Astrocyte (in vitro differentiated cells and primary cell): ENCODE data around the gene SDR42E1. TPM values are rescaled to one million over a fixed set of nuclear protein-coding genes. Genes with fewer than 3 reads are reported as not detected.

Source experiments
- DNase-seq: peaks from one replicate; pipeline ENCODE4 v3.0.0-alpha.2; 2010; ENCODE audit warnings: low read depth
- FAIRE-seq: peaks from 2 replicates; lab custom pipeline; 2011; peaks lifted over from hg19 to GRCh38; lab: Jason Lieb, UNC
- H2AFZ ChIP-seq: 2 replicates; pipeline ENCODE4 v1.6.0; 2012; ENCODE audit warnings: low read depth, low read length, inconsistent platforms
- H3K27ac ChIP-seq: 2 replicates; pipeline ENCODE4 v1.5.1; 2011; ENCODE audit warnings: low read depth, low read length, inconsistent platforms
- H3K27me3 ChIP-seq: 2 replicates; pipeline ENCODE4 v1.6.0; 2011; ENCODE audit warnings: low read length, inconsistent platforms; ENCODE audit not compliant: insufficient read depth
- H3K36me3 ChIP-seq: 2 replicates; pipeline ENCODE4 v1.5.1; 2011; ENCODE audit warnings: low read length, inconsistent platforms; ENCODE audit not compliant: insufficient read depth
- H3K4me1 ChIP-seq: 2 replicates; pipeline ENCODE4 v1.5.1; 2011; ENCODE audit warnings: low read length, inconsistent platforms; ENCODE audit not compliant: insufficient read depth
- H3K4me2 ChIP-seq: 2 replicates; pipeline ENCODE4 v1.6.0; 2012; ENCODE audit warnings: low read length, inconsistent platforms
- H3K4me3 ChIP-seq: 2 replicates; pipeline ENCODE4 v1.5.1; 2011; ENCODE audit warnings: low read depth, mild to moderate bottlenecking, low read length, inconsistent platforms; ENCODE audit not compliant: insufficient read depth
- H3K79me2 ChIP-seq: 2 replicates; pipeline ENCODE4 v1.6.0; 2012; ENCODE audit warnings: mild to moderate bottlenecking, low read length, inconsistent platforms; ENCODE audit not compliant: insufficient read depth
- H3K9ac ChIP-seq: 2 replicates; pipeline ENCODE4 v1.6.0; 2012; ENCODE audit warnings: mild to moderate bottlenecking, low read length, inconsistent platforms
- H3K9me3 ChIP-seq: 2 replicates; pipeline ENCODE4 v1.5.1; 2012; ENCODE audit warnings: low read depth, mild to moderate bottlenecking, low read length, inconsistent platforms; ENCODE audit not compliant: insufficient read depth
- H4K20me1 ChIP-seq: 2 replicates; pipeline ENCODE4 v1.6.0; 2012; ENCODE audit warnings: low read length, inconsistent platforms; ENCODE audit not compliant: insufficient read depth
- H3K27ac Mint-ChIP-seq: one replicate; pipeline ENCODE4 v1.8.0; 2021; ENCODE audit warnings: mild to moderate bottlenecking, mixed read lengths; ENCODE audit not compliant: unreplicated experiment
- H3K27me3 Mint-ChIP-seq: one replicate; pipeline ENCODE4 v1.8.0; 2021; ENCODE audit warnings: low read depth, mixed read lengths; ENCODE audit not compliant: unreplicated experiment
- H3K36me3 Mint-ChIP-seq: one replicate; pipeline ENCODE4 v1.8.0; 2021; ENCODE audit warnings: low read depth, mixed read lengths; ENCODE audit not compliant: unreplicated experiment
- H3K4me1 Mint-ChIP-seq: one replicate; pipeline ENCODE4 v1.8.0; 2021; ENCODE audit warnings: low read depth, mixed read lengths; ENCODE audit not compliant: unreplicated experiment
- H3K4me3 Mint-ChIP-seq: one replicate; pipeline ENCODE4 v1.8.0; 2021; ENCODE audit warnings: mild to moderate bottlenecking, moderate library complexity, mixed read lengths; ENCODE audit not compliant: unreplicated experiment
- H3K9me3 Mint-ChIP-seq: one replicate; pipeline ENCODE4 v1.8.0; 2021; ENCODE audit warnings: mild to moderate bottlenecking, mixed read lengths; ENCODE audit not compliant: unreplicated experiment
- CTCF ChIP-seq: IDR thresholded peaks from 2 replicates; pipeline ENCODE4 v1.5.1; 2011; ENCODE audit warnings: low read depth, mild to moderate bottlenecking, inconsistent platforms, low read length, moderate library complexity; ENCODE audit not compliant: insufficient read depth
- EZH2 ChIP-seq: IDR thresholded peaks from 2 replicates; pipeline ENCODE4 v1.6.1; 2012; ENCODE audit warnings: mild to moderate bottlenecking, low read length, inconsistent platforms; ENCODE audit not compliant: insufficient read depth
- total RNA-seq: library from RNA; stranded (reverse); gene quantifications from 2 replicates; pipeline ENCODE4 v1.2.1, GENCODE V29; 2021

The SDR42E1 gene
- total RNA-seq, 1 donor from 2014 or later: not detected

DNA sequence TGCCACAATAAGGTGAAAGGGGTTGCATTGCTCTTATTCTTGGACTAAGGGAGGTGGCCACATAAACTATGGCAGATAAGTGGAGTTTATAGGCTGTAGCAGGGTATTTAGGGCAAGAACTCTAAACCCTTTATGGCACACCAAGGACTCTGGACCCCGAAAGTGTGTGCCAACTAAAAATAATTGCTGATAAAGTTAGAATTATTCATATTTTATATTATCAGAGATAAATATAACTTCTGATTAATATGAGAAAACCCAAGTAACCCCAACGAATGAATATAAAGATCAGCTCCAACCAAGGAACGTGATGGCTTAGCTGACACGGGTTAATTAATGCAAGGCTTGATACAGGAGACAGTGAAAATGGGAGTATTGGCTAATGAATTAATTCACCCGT lies 8.8 kb upstream of the SDR42E1 start:
- Histone ChIP-seq H3K4me2 (no peak overlapping the region), H3K27me3 (peaks cover 11% of the 10 kb centered on the region), H4K20me1 (no peaks in the 10 kb centered on the region), H3K9me3 (no peaks in the 10 kb centered on the region), H3K36me3 (no peaks in the 10 kb centered on the region), H3K9ac (no peak overlapping the region), H3K4me1 (no peaks in the 10 kb centered on the region), H2AFZ (no peak overlapping the region), H3K79me2 (no peaks in the 10 kb centered on the region), H3K4me3 (no peak overlapping the region), H3K27ac (no peak overlapping the region)
- DNase-seq (no peak), FAIRE-seq (no peak)
- Mint-ChIP-seq H3K9me3 (no peaks in the 10 kb centered on the region), H3K4me3 (no peak overlapping the region), H3K27me3 (peaks cover 23% of the 10 kb centered on the region), H3K27ac (no peak overlapping the region), H3K4me1 (no peaks in the 10 kb centered on the region), H3K36me3 (no peaks in the 10 kb centered on the region)
- TF ChIP-seq CTCF: no peak
- no peak for TF ChIP-seq EZH2

DNA sequence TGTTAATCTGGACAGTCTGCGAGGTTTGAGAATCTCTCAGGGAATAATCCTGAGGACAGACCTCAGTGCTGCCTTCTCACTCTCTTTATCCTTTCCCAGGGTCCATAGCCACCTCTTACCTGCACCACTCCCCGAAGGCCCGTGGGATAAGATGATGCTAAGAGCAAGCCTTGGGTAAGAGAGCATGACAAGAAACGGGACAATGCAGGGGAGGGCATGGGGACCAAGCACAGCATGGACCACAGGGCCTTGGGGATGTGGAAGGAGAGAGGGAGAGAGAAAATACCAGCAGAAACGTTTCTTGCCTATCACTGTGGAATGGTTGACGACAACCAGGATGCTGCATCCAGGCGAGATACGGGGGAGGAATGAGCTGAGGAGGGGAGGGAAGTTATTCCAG lies 8.3 kb upstream of the SDR42E1 start:
- no peaks in the 10 kb centered on the region for H3K79me2 ChIP-seq
- peaks cover 22% of the 10 kb centered on the region for H3K27me3 Mint-ChIP-seq
- H3K27ac Mint-ChIP-seq: no peak overlapping the region

More for the DNA sequence above, 8.3 kb upstream of the SDR42E1 start:
- FAIRE-seq (no peak), DNase-seq (no peak)
- Histone ChIP-seq H3K4me2 (no peak overlapping the region), H3K27me3 (peaks cover 11% of the 10 kb centered on the region), H2AFZ (no peak overlapping the region), H4K20me1 (no peaks in the 10 kb centered on the region), H3K4me1 (no peaks in the 10 kb centered on the region), H3K9me3 (no peaks in the 10 kb centered on the region), H3K9ac (no peak overlapping the region), H3K36me3 (no peaks in the 10 kb centered on the region), H3K27ac (no peak overlapping the region), H3K4me3 (no peak overlapping the region)
- H3K36me3 Mint-ChIP-seq: no peaks in the 10 kb centered on the region
- no peak for TF ChIP-seq CTCF
- TF ChIP-seq EZH2: no peak
- no peak overlapping the region for H3K4me3 Mint-ChIP-seq
- no peaks in the 10 kb centered on the region for H3K4me1 Mint-ChIP-seq
- H3K9me3 Mint-ChIP-seq: no peaks in the 10 kb centered on the region
